AG09309 (cell line): ENCODE results near the gene DSG4.

Experiments
- DNase-seq: peaks from one replicate; pipeline ENCODE4 v3.0.0-alpha.2; 2010; ENCODE audit warnings: low read depth
- H3K4me3 ChIP-seq: 2 replicates; pipeline ENCODE4 v1.5.1; 2011; ENCODE audit warnings: mild to moderate bottlenecking, low read depth, low read length, moderate library complexity; ENCODE audit not compliant: control insufficient read depth
- CTCF ChIP-seq: IDR thresholded peaks from 2 replicates; pipeline ENCODE4 v1.5.1; 2011; ENCODE audit warnings: mild to moderate bottlenecking, low read depth, low read length, inconsistent platforms; ENCODE audit not compliant: insufficient read depth, control insufficient read depth; ENCODE audit errors: missing control alignments

The DSG4 gene

DNA sequence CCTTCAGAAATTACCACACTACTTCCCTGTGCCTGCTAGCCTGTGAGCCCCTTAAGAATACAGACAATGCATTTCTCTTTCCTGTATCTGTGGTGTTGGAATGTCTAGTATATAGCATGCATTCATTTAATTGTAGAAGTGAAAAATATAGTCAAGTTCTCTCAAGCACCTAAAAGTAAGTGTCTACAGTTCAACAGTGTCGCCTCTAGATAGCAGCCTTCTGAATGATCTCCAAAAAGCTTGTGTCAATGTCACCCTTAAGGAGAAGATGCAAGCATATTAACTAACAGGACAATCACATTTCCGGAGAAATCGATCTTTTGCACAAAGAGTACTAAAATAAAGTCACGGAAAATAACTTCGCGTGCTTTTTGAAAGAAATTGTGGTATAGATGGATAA lies 43.5 kb downstream of the DSG4 start:
- no peak for DNase-seq
- H3K4me3 ChIP-seq: no peak overlapping the region
- no peak for TF ChIP-seq CTCF

DNA sequence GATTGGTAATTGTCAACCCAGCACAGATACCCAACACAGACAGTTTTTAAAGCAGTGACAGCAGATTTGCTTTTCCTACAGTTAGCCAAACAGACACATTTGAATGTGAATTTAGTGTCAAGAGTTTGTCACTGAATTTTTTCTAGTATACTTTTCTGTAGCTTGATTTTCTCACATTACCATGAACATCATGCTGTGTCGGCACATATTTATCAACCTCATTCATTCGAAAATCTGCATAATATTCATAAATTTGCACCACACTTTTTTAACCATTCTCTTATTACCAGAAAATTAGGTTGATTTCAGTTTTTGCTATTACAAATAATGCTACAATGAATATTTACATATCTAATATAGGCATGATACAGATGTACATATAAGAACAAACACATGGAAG lies 43.9 kb downstream of the DSG4 start:
- no peak overlapping the region for H3K4me3 ChIP-seq
- DNase-seq: no peak
- no peak for TF ChIP-seq CTCF

GRCh38 chr18:31424383-31424988 lies 47.9 kb downstream of the DSG4 start:
- no peak overlapping the region for H3K4me3 ChIP-seq
- peak; percentile 12 for TF ChIP-seq CTCF
- DNase-seq: no peak

GRCh38 chr18:31426021-31426420 lies 49.4 kb downstream of the DSG4 start:
- no peak for TF ChIP-seq CTCF
- H3K4me3 ChIP-seq: no peak overlapping the region
- DNase-seq: no peak

GRCh38 chr18:31426871-31427406 lies 50.4 kb downstream of the DSG4 start:
- DNase-seq: no peak
- no peak for TF ChIP-seq CTCF
- H3K4me3 ChIP-seq: no peak overlapping the region

- no peak for DNase-seq
- TF ChIP-seq CTCF: no peak
- no peak overlapping the region for H3K4me3 ChIP-seq
Observed at GRCh38 chr18:31428211-31428610, 51.6 kb downstream of the DSG4 start.
